HG02943 (cell line): ENCODE results near the gene FRMD6.
"Not testable (repeated sequence)": the region's sequence is repeated elsewhere in the genome, so short reads cannot be mapped to it uniquely, and the experiment has no call there.

Source experiments
- ATAC-seq: cut with Tn5 transposase; IDR thresholded peaks from one replicate; pipeline ENCODE4 v1.9.1; 2021; ENCODE audit warnings: mild to moderate bottlenecking, low read depth, moderate library complexity; ENCODE audit not compliant: unreplicated experiment

The FRMD6 gene

GRCh38 chr14:51765726-51766125 is 114.0 kb downstream of the FRMD6 start:
- not testable (repeated sequence) for ATAC-seq

DNA sequence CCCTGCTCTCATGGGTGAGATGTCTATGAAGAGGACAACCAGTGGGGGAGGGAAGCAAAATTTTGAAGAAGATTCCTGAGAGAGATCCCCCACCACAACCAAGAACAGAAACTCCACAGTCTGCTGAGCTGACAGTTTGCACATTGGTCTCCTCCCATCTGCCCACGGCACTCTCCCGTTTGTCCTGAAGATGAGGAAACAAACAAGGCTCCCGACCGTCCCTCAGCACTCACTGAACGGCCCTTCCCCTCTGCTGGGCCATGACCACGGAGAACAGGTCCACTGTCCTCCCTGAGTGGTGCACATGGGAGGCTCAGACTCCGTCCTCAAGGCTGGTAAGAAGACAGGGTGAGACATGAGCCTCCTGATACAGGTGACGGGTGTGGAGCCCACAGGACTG is 114.9 kb downstream of the FRMD6 start:
- ATAC-seq = not testable (repeated sequence)

DNA sequence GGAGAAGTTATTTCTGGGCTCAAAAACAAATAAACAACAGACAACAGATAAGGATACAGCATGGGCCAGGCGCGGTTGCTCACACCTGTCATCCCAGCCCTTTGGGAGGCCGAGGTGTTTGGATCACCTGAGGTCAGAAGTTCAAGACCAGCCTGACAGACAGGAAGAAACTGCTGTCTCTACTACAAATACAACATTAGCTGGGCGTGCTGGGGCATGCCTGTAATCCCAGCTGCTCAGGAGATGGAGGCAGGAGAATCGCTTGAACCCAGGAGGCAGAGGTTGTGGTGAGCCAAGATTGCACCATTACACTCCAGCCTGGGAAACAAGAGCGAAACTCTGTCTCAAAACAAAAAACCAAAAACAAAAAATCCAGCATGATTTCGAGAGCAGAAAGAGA is 117.6 kb downstream of the FRMD6 start:
- not testable (repeated sequence) for ATAC-seq

DNA sequence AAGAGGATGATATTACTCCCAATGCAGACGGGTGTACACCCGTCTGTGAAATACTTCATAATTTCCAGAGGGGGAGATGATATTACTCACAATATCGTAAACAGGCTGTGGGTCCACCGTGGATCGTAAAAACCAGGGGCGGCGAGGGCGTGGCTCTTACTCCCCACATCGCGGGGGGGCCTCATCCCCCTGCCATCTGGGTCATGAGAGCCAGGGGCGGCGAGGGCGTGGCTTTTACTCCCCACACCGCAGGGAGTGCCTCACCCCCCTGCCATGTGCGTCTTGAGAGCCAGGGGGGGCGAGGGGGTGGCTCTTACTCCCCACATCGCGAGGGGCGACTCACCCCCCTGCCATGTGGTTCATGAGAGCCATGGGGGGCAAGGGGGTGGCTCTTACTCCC is 122.5 kb downstream of the FRMD6 start:
- no peak for ATAC-seq

DNA sequence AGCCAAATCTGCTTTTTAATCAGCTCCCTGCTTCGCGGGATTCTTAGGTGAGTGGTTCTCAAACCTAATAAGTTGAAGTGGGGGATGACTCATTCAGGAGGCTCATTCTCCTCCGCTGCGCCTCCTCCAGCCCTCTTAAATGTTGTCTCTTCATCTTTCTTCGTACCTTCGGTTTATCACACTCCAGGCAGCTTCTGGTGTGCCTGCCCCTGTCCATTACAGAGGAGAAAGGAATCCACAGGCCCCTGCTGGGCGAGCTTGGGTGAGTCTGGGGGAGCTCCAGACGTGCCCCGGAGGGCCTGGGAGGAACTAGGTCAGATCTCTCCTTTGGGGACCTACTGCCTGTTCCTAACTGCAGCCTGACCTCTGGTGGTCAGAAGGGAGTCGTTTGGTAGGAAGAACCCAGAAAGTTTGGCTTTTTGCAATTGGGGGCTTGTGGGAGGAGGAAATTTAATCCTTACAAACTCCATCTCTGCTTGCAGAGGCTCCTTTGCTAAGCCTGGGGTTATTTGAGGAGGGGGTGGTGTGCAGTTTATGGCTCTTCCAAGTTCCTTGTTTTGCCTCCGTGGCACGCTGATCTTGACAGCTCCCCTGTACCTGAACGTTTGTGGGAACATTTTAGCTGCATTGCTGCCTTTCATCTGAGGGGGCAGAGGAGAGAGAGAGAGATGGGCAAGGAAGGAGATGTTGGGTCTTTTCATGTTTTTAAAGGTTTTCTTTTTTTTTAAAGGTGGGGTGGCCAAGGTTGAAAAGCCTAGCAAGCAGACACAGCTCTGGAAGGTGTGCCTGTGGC is 124.6 kb downstream of the FRMD6 start:
- no peak for ATAC-seq

GRCh38 chr14:51780006-51780692 is 128.4 kb downstream of the FRMD6 start:
- no peak for ATAC-seq
